GM23338 (cell line): ENCODE measurements around the gene CDCP1.

ENCODE experiments used
- EZH2 ChIP-seq: fragments of 200-600 bp; sonication (generic); IDR thresholded peaks from one replicate; pipeline ENCODE4 v1.8.0; 2017; ENCODE audit warnings: antibody characterized with exemption, mild to moderate bottlenecking, low read depth; ENCODE audit not compliant: unreplicated experiment
- JUNB ChIP-seq: IDR thresholded peaks from one replicate; pipeline ENCODE4 v1.6.1; 2016; ENCODE audit warnings: antibody characterized with exemption; ENCODE audit not compliant: unreplicated experiment
- NANOG ChIP-seq: IDR thresholded peaks from 2 replicates; pipeline ENCODE4 v1.6.1; 2016; ENCODE audit warnings: antibody characterized with exemption, borderline replicate concordance
- POLR2AphosphoS5 ChIP-seq: IDR thresholded peaks from 2 replicates; pipeline ENCODE4 v1.6.1; 2016; ENCODE audit warnings: antibody characterized with exemption, low read depth
- TF ChIP-seq, protein P1 (sequence below), 2 experiments: fragments of 200-600 bp in 1 of 2; sonication (generic) in 1 of 2; conservative IDR thresholded peaks; 2 replicates each; pipeline versions ENCODE4 v1.5.1 to v1.6.1; 2016 to 2017; ENCODE audit warnings: antibody characterized with exemption in 2 of 2, low read depth in 2 of 2, mild to moderate bottlenecking in 2 of 2, moderate library complexity in 1 of 2

DNA sequence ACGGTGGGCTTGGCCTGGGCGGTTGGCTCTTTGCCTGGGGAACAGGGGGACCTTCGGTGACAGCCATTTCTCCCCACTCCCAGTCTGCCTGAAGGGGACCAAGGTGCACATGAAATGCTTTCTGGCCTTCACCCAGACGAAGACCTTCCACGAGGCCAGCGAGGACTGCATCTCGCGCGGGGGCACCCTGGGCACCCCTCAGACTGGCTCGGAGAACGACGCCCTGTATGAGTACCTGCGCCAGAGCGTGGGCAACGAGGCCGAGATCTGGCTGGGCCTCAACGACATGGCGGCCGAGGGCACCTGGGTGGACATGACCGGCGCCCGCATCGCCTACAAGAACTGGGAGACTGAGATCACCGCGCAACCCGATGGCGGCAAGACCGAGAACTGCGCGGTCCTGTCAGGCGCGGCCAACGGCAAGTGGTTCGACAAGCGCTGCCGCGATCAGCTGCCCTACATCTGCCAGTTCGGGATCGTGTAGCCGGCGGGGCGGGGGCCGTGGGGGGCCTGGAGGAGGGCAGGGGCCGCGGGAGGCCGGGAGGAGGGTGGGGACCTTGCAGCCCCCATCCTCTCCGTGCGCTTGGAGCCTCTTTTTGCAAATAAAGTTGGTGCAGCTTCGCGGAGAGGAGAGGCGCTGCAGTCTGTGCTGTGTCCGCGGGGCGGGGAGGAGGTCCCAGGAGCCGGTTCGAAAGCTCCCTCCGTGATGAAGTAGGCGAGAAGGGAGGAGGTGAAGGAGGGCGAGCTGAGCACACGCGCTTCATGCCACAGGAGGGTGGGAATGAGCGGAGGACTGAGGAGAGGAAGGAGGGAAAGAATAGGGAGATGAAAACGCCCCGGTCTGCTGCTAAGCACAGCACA lies 110.5 kb downstream of the CDCP1 start:
- TF ChIP-seq, protein P1, sequence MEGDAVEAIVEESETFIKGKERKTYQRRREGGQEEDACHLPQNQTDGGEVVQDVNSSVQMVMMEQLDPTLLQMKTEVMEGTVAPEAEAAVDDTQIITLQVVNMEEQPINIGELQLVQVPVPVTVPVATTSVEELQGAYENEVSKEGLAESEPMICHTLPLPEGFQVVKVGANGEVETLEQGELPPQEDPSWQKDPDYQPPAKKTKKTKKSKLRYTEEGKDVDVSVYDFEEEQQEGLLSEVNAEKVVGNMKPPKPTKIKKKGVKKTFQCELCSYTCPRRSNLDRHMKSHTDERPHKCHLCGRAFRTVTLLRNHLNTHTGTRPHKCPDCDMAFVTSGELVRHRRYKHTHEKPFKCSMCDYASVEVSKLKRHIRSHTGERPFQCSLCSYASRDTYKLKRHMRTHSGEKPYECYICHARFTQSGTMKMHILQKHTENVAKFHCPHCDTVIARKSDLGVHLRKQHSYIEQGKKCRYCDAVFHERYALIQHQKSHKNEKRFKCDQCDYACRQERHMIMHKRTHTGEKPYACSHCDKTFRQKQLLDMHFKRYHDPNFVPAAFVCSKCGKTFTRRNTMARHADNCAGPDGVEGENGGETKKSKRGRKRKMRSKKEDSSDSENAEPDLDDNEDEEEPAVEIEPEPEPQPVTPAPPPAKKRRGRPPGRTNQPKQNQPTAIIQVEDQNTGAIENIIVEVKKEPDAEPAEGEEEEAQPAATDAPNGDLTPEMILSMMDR (conservative IDR thresholded peaks at IDR 0.05; ENCODE audit: low read depth in 2 of 2) = no peak
- no peak for TF ChIP-seq NANOG
- TF ChIP-seq POLR2AphosphoS5 = no peak
- peak; percentile 18 for TF ChIP-seq EZH2
- no peak for TF ChIP-seq JUNB
